ENCODE data around the gene HOXD10. TPM values are rescaled to one million over a fixed set of nuclear protein-coding genes. Genes with fewer than 3 reads are reported as not detected.

Gene HOXD10
- total and polyA plus RNA-seq, 4 donors: not detected

- TF ChIP-seq HNF4A (conservative IDR thresholded peaks at IDR 0.05) (no peak), SP1 (IDR thresholded peaks at IDR 0.05) (no peak)
These were observed 11.4 kb upstream of the HOXD10 start (continued) for GRCh38 chr2:176105078-176105729.

GRCh38 chr2:176105730-176106580 is 10.6 kb upstream of the HOXD10 start:
- Histone ChIP-seq H3K9ac (ENCODE audit: low read depth in 1 of 2, low read length in 2 of 2) (no peak overlapping the region), H3K9me3 (ENCODE audit: control insufficient read depth in 4 of 4, low read length in 3 of 4) (no peaks in the 10 kb centered on the region), H3K4me3 (ENCODE audit: low read depth in 1 of 3, low read length in 3 of 3) (no peak overlapping the region), H3K36me3 (ENCODE audit: control insufficient read depth in 4 of 4, insufficient read depth in 3 of 4, low read depth in 1 of 4, low read length in 3 of 4) (no peaks in the 10 kb centered on the region), H3K27ac (ENCODE audit: low read depth in 1 of 2, low read length in 2 of 2) (no peak overlapping the region), H3K27me3 (ENCODE audit: control insufficient read depth in 4 of 4, insufficient read depth in 4 of 4, low read length in 3 of 4) (peaks cover 23 to 58% (median 35%) of the 10 kb centered on the region in 4 donors), H3K4me1 (ENCODE audit: control insufficient read depth in 4 of 4, insufficient read depth in 4 of 4, low read length in 3 of 4) (peaks cover 0 to 21% (median 4%) of the 10 kb centered on the region in 4 donors)
- no peak for DNase-seq (ENCODE audit: low spot score)
- TF ChIP-seq FOXA2 (IDR thresholded peaks at IDR 0.05) (no peak), SP1 (IDR thresholded peaks at IDR 0.05) (no peak), MAX (IDR thresholded peaks at IDR 0.05) (no peak), RAD21 (IDR thresholded peaks at IDR 0.05) (no peak), CTCF (IDR thresholded peaks at IDR 0.05; ENCODE audit: low read depth, low read length, missing input control) (no peak), YY1 (IDR thresholded peaks at IDR 0.05) (no peak), GABPA (IDR thresholded peaks at IDR 0.05 in 1 of 2, conservative IDR thresholded peaks at IDR 0.05 in 1 of 2) (no peak), EGR1 (IDR thresholded peaks at IDR 0.05; ENCODE audit: low read depth in 2 of 2) (no peak), REST (IDR thresholded peaks at IDR 0.05) (no peak), ATF3 (IDR thresholded peaks at IDR 0.05) (no peak), NR2F2 (IDR thresholded peaks at IDR 0.05) (no peak), JUND (IDR thresholded peaks at IDR 0.05) (no peak), HNF4G (IDR thresholded peaks at IDR 0.05) (no peak), RXRA (IDR thresholded peaks at IDR 0.05) (no peak), HNF4A (conservative IDR thresholded peaks at IDR 0.05) (no peak), ZBTB33 (IDR thresholded peaks at IDR 0.05) (no peak), FOXA1 (IDR thresholded peaks at IDR 0.05) (no peak), TAF1 (conservative IDR thresholded peaks at IDR 0.05) (no peak)
- 10% methylated on average over 25 of the region's 25 CpGs for WGBS
